T-helper 2 cell treated with Interferon-gamma antibody and Interleukin-4, amounts not matched to agents 5 μg/mL and 100 μg/mL, for 36 hours (primary cell): ENCODE data around the gene SNCA.

Source experiments
- DNase-seq: peaks from one replicate; pipeline ENCODE4 v3.0.0; 2021; ENCODE audit warnings: low spot score
- H3K27ac Mint-ChIP-seq: one replicate; pipeline ENCODE4 v1.8.0; 2021; ENCODE audit warnings: mild to moderate bottlenecking, mixed read lengths
- H3K27me3 Mint-ChIP-seq: one replicate; pipeline ENCODE4 v1.8.0; 2021; ENCODE audit warnings: low read depth, mixed read lengths
- H3K36me3 Mint-ChIP-seq: one replicate; pipeline ENCODE4 v1.8.0; 2021; ENCODE audit warnings: low read depth, mixed read lengths
- H3K4me1 Mint-ChIP-seq: one replicate; pipeline ENCODE4 v1.8.0; 2021; ENCODE audit warnings: low read depth, mixed read lengths
- H3K4me3 Mint-ChIP-seq: one replicate; pipeline ENCODE4 v1.8.0; 2022; ENCODE audit warnings: mild to moderate bottlenecking, moderate library complexity, mixed read lengths
- H3K9me3 Mint-ChIP-seq: one replicate; pipeline ENCODE4 v1.8.0; 2021; ENCODE audit warnings: mixed read lengths

SNCA gene

DNA sequence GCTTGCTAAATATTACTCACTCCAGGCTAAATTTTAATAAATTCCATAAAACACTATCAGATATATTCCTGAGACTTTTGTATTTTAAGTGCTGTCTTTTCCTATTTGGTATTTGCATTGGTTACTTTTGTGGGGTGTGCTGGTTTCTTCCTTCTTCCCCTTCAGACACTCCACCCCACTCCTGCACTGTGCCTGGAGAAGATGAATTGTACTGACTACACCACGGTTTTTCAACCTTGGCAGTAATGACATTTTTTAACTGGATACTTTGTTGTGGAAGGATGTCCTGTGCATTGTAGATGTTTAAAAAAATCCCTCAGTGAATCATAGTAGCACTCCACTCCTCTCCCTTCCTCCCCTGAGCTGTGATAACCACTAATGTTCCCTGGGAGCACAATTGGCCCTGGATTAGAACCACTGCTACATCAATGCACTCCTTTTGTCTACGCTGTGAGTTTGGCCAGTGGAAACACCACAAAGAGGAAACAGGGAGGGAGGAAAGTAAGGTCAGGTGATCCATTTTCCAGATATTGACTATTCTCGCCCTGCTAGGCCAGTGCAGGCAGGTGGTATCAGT, 36.3 kb downstream of the SNCA start:
- Mint-ChIP-seq H3K4me1 (no peaks in the 10 kb centered on the region), H3K9me3 (no peaks in the 10 kb centered on the region), H3K4me3 (no peak overlapping the region), H3K27me3 (no peaks in the 10 kb centered on the region), H3K27ac (no peak overlapping the region), H3K36me3 (no peaks in the 10 kb centered on the region)
- DNase-seq, result no peak

DNA sequence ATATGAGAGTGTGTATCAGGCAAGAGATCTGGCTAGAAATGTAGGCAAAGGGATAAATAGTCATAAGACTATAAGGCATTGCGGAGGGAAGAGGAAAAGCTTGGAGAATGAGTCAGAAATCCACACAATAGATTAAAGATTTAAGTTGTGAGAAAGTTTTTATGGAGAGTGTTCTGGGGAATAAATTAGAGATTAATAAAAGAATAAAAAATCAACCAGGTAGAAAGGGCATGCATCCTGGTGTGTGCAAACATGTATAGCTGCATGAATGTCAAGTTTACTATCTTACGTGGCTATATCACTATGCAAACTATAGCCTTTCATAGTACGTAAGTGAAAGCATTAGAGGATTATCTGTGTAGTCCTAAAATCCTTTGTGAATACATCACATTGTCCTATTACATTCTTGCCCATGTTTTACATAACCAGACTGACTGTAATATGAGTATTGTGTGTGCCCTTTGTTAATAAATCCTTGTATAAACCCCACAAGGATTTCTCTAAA, 36.9 kb downstream of the SNCA start:
- Mint-ChIP-seq H3K36me3 (no peaks in the 10 kb centered on the region), H3K27ac (no peak overlapping the region), H3K27me3 (no peaks in the 10 kb centered on the region), H3K4me3 (no peak overlapping the region), H3K9me3 (no peaks in the 10 kb centered on the region), H3K4me1 (no peaks in the 10 kb centered on the region)
- no peak for DNase-seq

DNA sequence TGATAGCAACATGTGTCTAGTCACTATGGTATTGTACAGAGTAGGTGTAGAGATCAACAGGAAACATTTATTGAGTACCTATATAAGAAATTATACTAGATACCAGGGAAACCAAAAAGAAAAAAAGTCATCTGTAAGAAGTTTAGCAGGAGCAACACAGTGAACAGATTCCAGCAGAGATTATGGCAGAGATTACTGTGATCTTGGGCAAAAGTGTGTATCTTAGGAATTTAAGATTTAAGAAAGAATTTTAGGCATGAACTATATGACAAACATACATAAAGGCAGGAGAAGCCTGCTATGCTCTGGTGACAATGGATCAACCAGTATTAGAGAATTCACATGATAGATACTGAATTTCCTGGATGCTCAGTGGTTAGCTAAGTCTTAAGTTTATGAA, 37.9 kb downstream of the SNCA start:
- Mint-ChIP-seq H3K9me3 (no peaks in the 10 kb centered on the region), H3K4me1 (no peaks in the 10 kb centered on the region), H3K27me3 (no peaks in the 10 kb centered on the region), H3K27ac (no peak overlapping the region), H3K36me3 (no peaks in the 10 kb centered on the region), H3K4me3 (no peak overlapping the region)
- DNase-seq, result no peak

DNA sequence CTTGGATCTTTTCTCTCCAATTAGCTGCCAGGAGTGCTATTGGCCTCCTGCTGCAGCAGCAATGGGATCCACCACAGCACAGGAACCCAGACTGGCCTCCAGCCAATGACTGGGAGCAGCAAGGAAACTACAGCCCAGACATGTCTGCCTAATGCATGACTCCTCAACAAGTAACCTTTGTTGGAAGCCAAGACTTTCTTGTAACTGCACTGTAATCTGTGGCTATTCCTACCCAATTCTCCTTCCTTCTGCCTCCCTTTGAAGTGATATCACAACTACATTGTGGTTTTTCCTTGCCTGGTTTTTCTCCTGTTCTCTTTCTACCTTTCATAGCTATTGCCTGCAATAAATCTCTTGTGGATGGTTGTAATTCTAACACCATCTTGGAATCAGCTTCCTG, 39.8 kb downstream of the SNCA start:
- Mint-ChIP-seq H3K27ac (no peak overlapping the region), H3K9me3 (no peaks in the 10 kb centered on the region), H3K36me3 (no peaks in the 10 kb centered on the region), H3K4me1 (no peaks in the 10 kb centered on the region), H3K4me3 (no peak overlapping the region), H3K27me3 (no peaks in the 10 kb centered on the region)
- DNase-seq, result no peak

DNA sequence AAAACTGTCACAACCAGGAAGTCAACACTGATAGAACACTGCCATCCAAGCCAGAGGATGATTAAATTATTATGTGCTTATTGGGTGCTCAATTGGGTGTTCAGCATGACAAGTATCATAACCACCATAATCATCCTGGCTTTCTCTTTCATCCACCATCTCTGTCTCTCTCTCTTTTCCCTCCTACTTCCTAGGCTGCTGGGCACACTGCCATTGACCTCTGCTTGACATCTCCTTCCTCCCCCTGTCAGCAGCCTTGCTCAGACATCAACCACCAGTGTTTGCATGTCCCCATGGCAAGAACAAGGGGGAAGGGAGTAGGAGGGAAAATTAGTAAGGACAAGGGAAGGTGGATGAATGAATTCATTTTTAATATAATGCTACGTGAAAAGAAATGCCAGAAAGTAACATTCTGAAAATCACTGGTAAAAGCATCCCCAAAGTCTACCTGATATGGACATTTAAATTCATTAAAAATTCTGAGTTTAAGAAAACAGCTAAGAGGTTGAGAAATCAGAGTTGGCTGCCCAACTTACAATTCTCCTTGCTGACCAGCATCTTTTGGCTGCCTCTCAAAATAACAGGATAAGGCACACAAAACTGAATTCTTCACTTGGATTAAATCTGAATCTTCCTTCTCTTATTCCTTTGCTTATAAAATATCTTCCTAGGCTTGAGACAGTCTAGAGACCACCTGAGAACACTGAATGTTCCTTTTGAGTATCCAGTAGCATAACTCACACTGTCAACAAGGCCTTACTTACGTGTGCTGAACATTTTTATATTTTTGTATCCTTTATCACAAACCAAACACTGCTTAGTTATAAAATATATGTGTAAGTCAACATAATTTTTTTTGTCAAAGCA, 48.5 kb downstream of the SNCA start:
- DNase-seq, result no peak
- H3K27ac Mint-ChIP-seq, result no peak overlapping the region
- H3K9me3 Mint-ChIP-seq, result no peaks in the 10 kb centered on the region
- H3K4me1 Mint-ChIP-seq, result no peaks in the 10 kb centered on the region
- H3K27me3 Mint-ChIP-seq, result peaks cover 4% of the 10 kb centered on the region
- no peaks in the 10 kb centered on the region for H3K36me3 Mint-ChIP-seq
- no peak overlapping the region for H3K4me3 Mint-ChIP-seq

DNA sequence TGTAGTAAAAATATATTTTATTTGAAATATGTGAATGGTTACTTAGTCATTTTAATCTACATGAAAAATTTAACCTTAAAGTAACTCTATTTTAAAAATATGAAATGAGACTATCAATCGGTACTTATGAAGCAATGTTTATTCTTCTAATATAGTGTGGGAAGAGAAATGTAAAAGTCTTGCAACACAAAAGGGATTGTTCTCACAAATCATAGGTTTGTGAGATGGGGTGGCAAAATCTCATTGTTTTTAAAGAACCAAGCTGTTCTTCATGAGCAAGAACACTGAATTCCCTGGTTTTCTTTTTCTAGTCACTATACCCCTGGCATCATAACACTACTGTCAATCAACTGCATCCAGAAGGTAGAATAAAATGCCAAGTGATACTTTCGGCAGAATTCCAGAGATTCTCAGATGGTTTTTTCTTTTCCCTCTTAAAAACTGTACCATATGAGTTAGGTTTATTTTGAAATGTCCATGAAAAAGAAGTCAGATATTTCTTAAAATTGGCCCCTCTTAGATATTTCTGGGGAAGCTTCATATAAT, 52.2 kb downstream of the SNCA start:
- no peak for DNase-seq
- Mint-ChIP-seq H3K27ac (no peak overlapping the region), H3K27me3 (peaks cover 6% of the 10 kb centered on the region), H3K4me3 (no peak overlapping the region), H3K4me1 (no peaks in the 10 kb centered on the region), H3K9me3 (no peaks in the 10 kb centered on the region), H3K36me3 (no peaks in the 10 kb centered on the region)

DNA sequence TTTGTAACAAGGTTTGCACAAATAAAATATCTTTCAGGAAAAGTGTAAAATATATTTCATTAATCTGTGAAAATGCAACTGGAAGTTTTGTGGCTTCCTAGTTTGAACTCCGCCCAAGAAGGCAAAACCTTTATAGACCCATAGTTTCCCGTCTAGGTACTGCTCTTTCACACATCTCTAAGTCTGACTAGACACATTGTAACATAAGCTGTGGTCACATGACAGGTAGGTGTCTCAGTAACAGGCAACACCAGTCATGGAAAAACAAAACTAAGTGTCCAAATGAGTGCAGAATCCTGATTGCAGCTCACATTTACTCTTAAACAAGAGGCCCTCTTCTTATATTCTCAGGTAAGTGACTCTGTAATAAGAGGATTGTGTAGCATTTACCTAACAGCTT, 55.6 kb downstream of the SNCA start:
- peaks cover 9% of the 10 kb centered on the region for H3K27me3 Mint-ChIP-seq
- H3K9me3 Mint-ChIP-seq, result peaks cover 10% of the 10 kb centered on the region
- no peak overlapping the region for H3K4me3 Mint-ChIP-seq
- no peaks in the 10 kb centered on the region for H3K4me1 Mint-ChIP-seq
- no peak overlapping the region for H3K27ac Mint-ChIP-seq
- H3K36me3 Mint-ChIP-seq, result no peaks in the 10 kb centered on the region
- no peak for DNase-seq

DNA sequence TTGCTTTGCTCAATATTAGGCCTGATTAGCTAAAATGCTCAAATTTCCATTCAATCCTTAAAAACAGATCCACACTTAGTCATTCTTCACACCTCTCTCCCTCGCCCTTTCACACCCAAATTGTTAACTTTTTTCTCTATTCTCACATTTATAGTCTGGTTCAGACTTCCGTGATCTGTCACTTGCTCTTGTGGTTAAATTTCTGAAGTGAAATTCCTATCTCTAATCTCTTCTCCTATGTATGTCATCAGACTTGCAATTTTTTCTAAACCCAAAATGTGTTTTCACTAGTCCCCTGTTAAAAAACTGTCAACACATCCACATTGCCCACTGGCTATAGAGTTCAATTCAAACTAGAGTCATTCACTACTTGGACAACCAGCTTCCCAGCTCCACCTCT, 63.2 kb downstream of the SNCA start:
- DNase-seq, result no peak
- Mint-ChIP-seq H3K36me3 (no peaks in the 10 kb centered on the region), H3K27ac (no peak overlapping the region), H3K4me3 (no peak overlapping the region), H3K27me3 (peaks cover 5% of the 10 kb centered on the region), H3K9me3 (peaks cover 10% of the 10 kb centered on the region), H3K4me1 (peaks cover 1% of the 10 kb centered on the region)

DNA sequence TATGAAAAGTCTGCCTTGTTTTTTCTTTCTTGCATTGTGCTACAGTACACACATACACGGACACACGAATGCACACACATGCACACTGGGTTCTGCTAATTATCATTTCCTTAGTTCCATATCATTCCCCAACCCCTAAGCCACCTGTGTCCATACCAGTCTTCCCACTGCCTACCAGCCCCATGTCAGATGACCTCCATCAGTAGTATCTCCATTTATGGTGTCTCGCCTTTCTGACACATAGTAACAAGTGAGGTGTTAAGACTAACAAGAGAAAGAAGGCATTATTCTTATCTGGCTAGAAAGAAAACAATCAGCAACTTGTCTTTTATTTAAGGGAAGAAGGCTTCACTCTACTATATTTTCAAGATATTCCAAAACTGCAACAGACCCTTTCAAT, 67.1 kb downstream of the SNCA start:
- H3K36me3 Mint-ChIP-seq, result no peaks in the 10 kb centered on the region
- H3K27me3 Mint-ChIP-seq, result peaks cover 8% of the 10 kb centered on the region
- no peaks in the 10 kb centered on the region for H3K9me3 Mint-ChIP-seq
- DNase-seq, result no peak
- H3K4me1 Mint-ChIP-seq, result peaks cover 1% of the 10 kb centered on the region
- H3K4me3 Mint-ChIP-seq, result no peak overlapping the region
- H3K27ac Mint-ChIP-seq, result no peak overlapping the region

DNA sequence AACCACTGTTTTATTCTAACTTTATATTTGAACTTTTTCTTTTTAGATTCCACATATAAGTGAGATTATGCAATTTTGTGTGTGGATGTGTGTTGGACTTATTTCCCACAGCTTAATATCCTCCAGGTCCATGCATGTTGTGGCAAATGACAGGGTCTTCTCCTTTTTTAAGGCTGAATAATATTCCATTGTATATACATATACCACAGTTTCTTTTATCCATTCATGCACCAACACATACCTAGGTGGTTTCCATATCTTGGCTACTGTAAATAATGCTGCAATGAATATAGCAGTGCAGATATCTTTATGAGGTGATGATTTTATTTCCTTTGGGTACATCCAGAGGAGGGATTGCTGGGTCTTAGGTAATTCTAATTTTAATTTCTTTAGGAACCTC, 69.0 kb downstream of the SNCA start:
- Mint-ChIP-seq H3K27me3 (peaks cover 10% of the 10 kb centered on the region), H3K4me1 (peaks cover 1% of the 10 kb centered on the region), H3K36me3 (no peaks in the 10 kb centered on the region), H3K27ac (no peak overlapping the region), H3K4me3 (no peak overlapping the region), H3K9me3 (no peaks in the 10 kb centered on the region)
- DNase-seq, result no peak

DNA sequence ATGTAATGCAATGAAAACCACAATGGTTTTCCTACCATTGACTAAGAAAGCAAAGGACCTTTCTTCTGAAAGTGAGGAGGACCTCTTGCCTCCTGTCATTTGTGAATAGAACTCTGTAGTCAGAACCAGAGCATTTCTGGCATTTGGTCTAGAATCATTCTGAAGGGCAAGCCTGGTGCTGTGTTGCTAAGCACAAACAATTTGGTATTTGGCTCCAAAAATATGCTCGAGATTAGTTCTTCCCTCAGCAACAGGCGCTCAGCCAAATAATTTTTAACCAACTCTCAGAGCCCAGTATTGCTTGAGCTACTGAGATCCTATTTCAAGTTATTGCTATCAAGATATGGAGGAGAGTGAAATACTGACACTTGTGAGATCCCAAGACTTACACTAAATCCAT, 71.0 kb downstream of the SNCA start:
- Mint-ChIP-seq H3K4me1 (no peaks in the 10 kb centered on the region), H3K27ac (no peak overlapping the region), H3K4me3 (no peak overlapping the region), H3K9me3 (no peaks in the 10 kb centered on the region), H3K27me3 (peaks cover 15% of the 10 kb centered on the region), H3K36me3 (no peaks in the 10 kb centered on the region)
- DNase-seq, result no peak

DNA sequence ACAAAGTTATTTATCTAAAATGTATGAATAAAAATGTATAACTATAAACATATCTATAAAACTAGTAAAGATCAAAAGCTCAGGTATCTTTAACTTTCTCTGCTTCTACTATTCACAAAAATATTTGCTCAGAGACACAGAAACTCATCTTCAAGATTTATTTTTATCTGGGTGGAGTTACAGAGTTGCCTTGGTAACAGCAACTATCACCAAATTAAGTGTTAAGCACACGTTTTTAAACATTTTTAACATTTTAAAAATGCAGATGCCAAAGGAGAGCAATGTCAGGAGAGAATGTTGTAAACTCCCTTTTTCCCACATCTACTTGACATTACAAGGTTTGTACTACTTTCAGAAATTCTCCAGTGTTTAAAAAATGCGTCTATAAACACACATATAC, 71.4 kb downstream of the SNCA start:
- no peak for DNase-seq
- no peak overlapping the region for H3K4me3 Mint-ChIP-seq
- no peaks in the 10 kb centered on the region for H3K9me3 Mint-ChIP-seq
- H3K4me1 Mint-ChIP-seq, result no peaks in the 10 kb centered on the region
- H3K27ac Mint-ChIP-seq, result no peak overlapping the region
- H3K36me3 Mint-ChIP-seq, result no peaks in the 10 kb centered on the region
- H3K27me3 Mint-ChIP-seq, result peaks cover 15% of the 10 kb centered on the region

DNA sequence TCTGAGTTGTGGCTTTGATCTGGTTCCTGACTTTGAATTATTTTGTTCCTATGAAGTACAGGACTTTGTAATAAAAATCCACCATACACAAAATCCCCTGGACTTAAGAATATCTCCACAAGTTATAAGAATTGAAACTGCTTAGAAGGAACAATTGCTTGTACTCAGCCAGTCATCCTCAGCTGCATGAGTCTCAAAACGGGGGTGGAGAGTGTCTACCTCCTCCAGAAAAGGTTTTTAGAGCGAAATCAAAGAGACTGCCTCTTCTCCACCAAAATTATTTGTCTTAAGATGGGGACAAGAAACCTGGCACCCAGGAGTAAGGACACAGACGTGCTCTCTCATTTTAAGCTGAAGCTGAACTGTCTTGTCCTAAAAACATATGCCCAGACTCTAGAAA, 74.7 kb downstream of the SNCA start:
- Mint-ChIP-seq H3K4me1 (no peaks in the 10 kb centered on the region), H3K36me3 (no peaks in the 10 kb centered on the region), H3K4me3 (no peak overlapping the region), H3K9me3 (no peaks in the 10 kb centered on the region), H3K27me3 (peaks cover 19% of the 10 kb centered on the region), H3K27ac (no peak overlapping the region)
- DNase-seq, result no peak

DNA sequence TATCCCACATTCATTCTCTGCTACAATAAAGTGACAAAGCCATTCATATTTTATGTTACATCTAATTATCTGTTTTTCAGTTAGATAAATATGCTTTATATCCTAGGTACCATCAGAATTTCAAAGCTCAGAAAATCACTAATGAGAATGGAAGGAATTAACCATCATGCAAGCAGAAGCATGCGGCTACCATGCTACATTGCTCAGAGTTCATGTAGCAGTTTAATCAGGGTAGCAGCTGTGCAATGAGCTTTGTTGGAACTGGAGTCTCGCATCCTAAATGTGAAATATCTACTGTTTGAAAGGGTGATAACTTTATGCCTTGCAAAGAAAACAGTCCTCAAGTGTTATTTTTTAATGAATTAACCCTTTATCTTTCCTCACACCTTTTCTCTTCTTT, 77.5 kb downstream of the SNCA start:
- no peak overlapping the region for H3K4me3 Mint-ChIP-seq
- H3K4me1 Mint-ChIP-seq, result no peaks in the 10 kb centered on the region
- peaks cover 13% of the 10 kb centered on the region for H3K27me3 Mint-ChIP-seq
- H3K27ac Mint-ChIP-seq, result no peak overlapping the region
- no peaks in the 10 kb centered on the region for H3K36me3 Mint-ChIP-seq
- no peaks in the 10 kb centered on the region for H3K9me3 Mint-ChIP-seq
- DNase-seq, result no peak
